ENCODE data around the gene SPDYE17.
"Not testable (repeated sequence)": the region's sequence is repeated elsewhere in the genome, so short reads cannot be mapped to it uniquely, and the experiment has no call there.

GRCh38 chr7:76980576-76980975, 51.6 kb downstream of the SPDYE17 start:
- not testable (repeated sequence) for TF ChIP-seq EZH2, CTCF (IDR thresholded peaks at IDR 0.05)

All from neural progenitor cell (in vitro differentiated cells).